OCI-LY3 (cell line): Measurements from ENCODE around the gene XAGE3.
"Not testable (repeated sequence)": the region's sequence is repeated elsewhere in the genome, so short reads cannot be mapped to it uniquely, and the experiment has no call there.

ENCODE experiments used
- EZH2phosphoT487 ChIP-seq: fragments of 200-600 bp; shearing (Covaris generic); IDR thresholded peaks from 2 replicates; pipeline ENCODE4 v1.6.1; 2018; ENCODE audit warnings: antibody characterized with exemption, mixed run types, low read depth
- TF ChIP-seq, protein P1 (sequence below): fragments of 200-600, 300-600 bp; sonication (generic); IDR thresholded peaks from 2 replicates; pipeline ENCODE4 v1.5.1; 2014; ENCODE audit warnings: antibody characterized with exemption, low read length, low read depth

DNA sequence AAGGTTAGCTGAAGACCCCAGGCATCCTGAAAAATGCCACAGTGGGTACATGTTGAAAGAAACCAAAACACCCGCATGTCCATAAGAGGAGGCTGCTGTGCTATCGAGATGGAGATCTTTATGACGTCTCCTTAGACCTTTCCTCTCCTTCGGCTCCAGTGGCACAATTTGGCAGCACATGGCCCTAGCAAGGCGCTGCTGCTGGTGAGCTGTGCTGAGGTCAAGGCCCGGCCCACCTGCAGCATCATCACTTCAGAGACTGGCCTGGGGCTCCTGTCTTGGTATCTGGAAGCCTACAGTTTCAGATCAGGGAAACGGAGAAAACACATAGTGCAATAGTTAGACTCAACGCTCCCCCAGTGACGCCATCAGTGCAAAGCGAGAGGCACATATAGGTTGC, 7.6 kb upstream of the XAGE3 start:
- not testable (repeated sequence) for TF ChIP-seq EZH2phosphoT487
- TF ChIP-seq, protein P1, sequence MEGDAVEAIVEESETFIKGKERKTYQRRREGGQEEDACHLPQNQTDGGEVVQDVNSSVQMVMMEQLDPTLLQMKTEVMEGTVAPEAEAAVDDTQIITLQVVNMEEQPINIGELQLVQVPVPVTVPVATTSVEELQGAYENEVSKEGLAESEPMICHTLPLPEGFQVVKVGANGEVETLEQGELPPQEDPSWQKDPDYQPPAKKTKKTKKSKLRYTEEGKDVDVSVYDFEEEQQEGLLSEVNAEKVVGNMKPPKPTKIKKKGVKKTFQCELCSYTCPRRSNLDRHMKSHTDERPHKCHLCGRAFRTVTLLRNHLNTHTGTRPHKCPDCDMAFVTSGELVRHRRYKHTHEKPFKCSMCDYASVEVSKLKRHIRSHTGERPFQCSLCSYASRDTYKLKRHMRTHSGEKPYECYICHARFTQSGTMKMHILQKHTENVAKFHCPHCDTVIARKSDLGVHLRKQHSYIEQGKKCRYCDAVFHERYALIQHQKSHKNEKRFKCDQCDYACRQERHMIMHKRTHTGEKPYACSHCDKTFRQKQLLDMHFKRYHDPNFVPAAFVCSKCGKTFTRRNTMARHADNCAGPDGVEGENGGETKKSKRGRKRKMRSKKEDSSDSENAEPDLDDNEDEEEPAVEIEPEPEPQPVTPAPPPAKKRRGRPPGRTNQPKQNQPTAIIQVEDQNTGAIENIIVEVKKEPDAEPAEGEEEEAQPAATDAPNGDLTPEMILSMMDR, result not testable (repeated sequence)
